ENCODE measurements around the gene PWWP2B. TPM values are rescaled to one million over a fixed set of nuclear protein-coding genes. Genes with fewer than 3 reads are reported as not detected.

Gene PWWP2B
- total RNA-seq, 1 experiment from 2014 or later = 10.0 TPM

GRCh38 chr10:132394936-132395703 is 1.9 kb upstream of the PWWP2B start:
- POLR2A ChIA-PET = no interaction called here
- no peak for TF ChIP-seq CTCF (IDR thresholded peaks at IDR 0.05; ENCODE audit: unreplicated experiment)
- Mint-ChIP-seq H3K4me1 (ENCODE audit: insufficient read depth, unreplicated experiment) (peaks cover 11% of the 10 kb centered on the region), H3K36me3 (ENCODE audit: insufficient read depth, unreplicated experiment) (no peaks in the 10 kb centered on the region), H3K27me3 (ENCODE audit: insufficient read depth, unreplicated experiment) (no peaks in the 10 kb centered on the region), H3K9me3 (ENCODE audit: unreplicated experiment) (peaks cover 12% of the 10 kb centered on the region), H3K4me3 (ENCODE audit: unreplicated experiment) (no peak overlapping the region), H3K27ac (ENCODE audit: low read depth, unreplicated experiment) (no peak overlapping the region)
- BruUV-seq (replicated peaks) = no TSS peak
- CTCF ChIA-PET = no interaction called here
- no peak for DNase-seq (ENCODE audit: unreplicated experiment)
- intact Hi-C loops (cut with micrococcal nuclease) = no loop called here

GRCh38 chr10:132395704-132396493 is 1.1 kb upstream of the PWWP2B start:
- no peak for TF ChIP-seq CTCF (IDR thresholded peaks at IDR 0.05; ENCODE audit: unreplicated experiment)
- POLR2A ChIA-PET = no interaction called here
- Mint-ChIP-seq H3K27ac (ENCODE audit: low read depth, unreplicated experiment) (no peak overlapping the region), H3K4me3 (ENCODE audit: unreplicated experiment) (no peak overlapping the region), H3K27me3 (ENCODE audit: insufficient read depth, unreplicated experiment) (no peaks in the 10 kb centered on the region), H3K4me1 (ENCODE audit: insufficient read depth, unreplicated experiment) (peaks cover 11% of the 10 kb centered on the region), H3K36me3 (ENCODE audit: insufficient read depth, unreplicated experiment) (no peaks in the 10 kb centered on the region), H3K9me3 (ENCODE audit: unreplicated experiment) (peaks cover 12% of the 10 kb centered on the region)
- TSS peak; percentile 19 for BruUV-seq (replicated peaks)
- intact Hi-C loops (cut with micrococcal nuclease) = no loop called here
- no peak for DNase-seq (ENCODE audit: unreplicated experiment)
- CTCF ChIA-PET = no interaction called here

- Mint-ChIP-seq H3K4me1 (ENCODE audit: insufficient read depth, unreplicated experiment) (peaks cover 11% of the 10 kb centered on the region), H3K4me3 (ENCODE audit: unreplicated experiment) (peak overlapping the region; percentile 81), H3K9me3 (ENCODE audit: unreplicated experiment) (peaks cover 12% of the 10 kb centered on the region), H3K36me3 (ENCODE audit: insufficient read depth, unreplicated experiment) (no peaks in the 10 kb centered on the region), H3K27ac (ENCODE audit: low read depth, unreplicated experiment) (no peak overlapping the region), H3K27me3 (ENCODE audit: insufficient read depth, unreplicated experiment) (no peaks in the 10 kb centered on the region)
- CTCF ChIA-PET = interaction anchor here (2.4 kb wide), 1 partner anchor 22 kb away, joined by 9 read pairs; no protein-coding TSS in a partner anchor
- intact Hi-C loops (cut with micrococcal nuclease) = loop anchor here (1.0 kb wide), 1 partner anchor 50 kb away; no protein-coding TSS in a partner anchor
- POLR2A ChIA-PET = interaction anchor here (0.6 to 2.6 kb wide), 4 partner anchors 22 to 51 kb away, joined by 3 to 17 read pairs (median 10); no protein-coding TSS in a partner anchor
- TF ChIP-seq CTCF (IDR thresholded peaks at IDR 0.05; ENCODE audit: unreplicated experiment) = peak; percentile 21
- peak; percentile 34 for DNase-seq (ENCODE audit: unreplicated experiment)
- no TSS peak for BruUV-seq (replicated peaks)
Measured at GRCh38 chr10:132396494-132397035, 435 bp upstream of the PWWP2B start.

Data from MCF 10A (cell line).